SK-MEL-5 (cell line): ENCODE measurements around the gene MTMR8. TPM values are rescaled to one million over a fixed set of nuclear protein-coding genes. Genes with fewer than 3 reads are reported as not detected.

Source experiments
- DNase-seq: peaks from one replicate; pipeline ENCODE4 v3.0.0-alpha.2; 2016; ENCODE audit warnings: low read depth, low spot score
- in situ Hi-C: cut with HindIII; loops from 2 replicates; pipeline ENCODE4 v1.10.0; 2016; ENCODE audit warnings: low sequenced_read_pairs, high pct_unique_total_duplicates, low pct_unique_long_range_greater_than_20kb
- total RNA-seq: library from RNA; depleted of rRNA; stranded (reverse); fragments of >200 nt; shearing (Covaris generic); gene quantifications from 2 replicates; pipeline ENCODE4 v1.2.3, GENCODE V29; 2014; rRNA removed

Gene MTMR8
- total RNA-seq, 1 experiment from 2014 or later, result 1.6 TPM

DNA sequence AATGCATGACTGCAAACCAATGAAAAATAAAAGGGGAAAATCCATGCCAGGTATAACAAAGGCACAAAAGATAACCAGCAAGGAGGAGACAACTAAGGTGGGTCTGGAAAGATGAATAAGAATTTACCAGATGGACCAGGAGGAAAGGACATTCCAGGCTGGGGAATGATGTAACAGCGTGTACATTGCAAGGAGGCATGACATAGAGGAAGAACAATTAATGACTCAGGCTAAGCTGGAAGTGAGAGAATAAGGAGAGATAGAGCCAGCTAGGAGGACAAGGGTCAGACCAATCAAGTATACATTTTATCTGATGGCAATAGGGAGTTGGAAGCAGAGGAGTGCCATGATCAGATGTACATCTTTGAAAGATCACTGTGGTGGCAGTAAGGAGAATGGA lies 57.0 kb downstream of the MTMR8 start:
- DNase-seq, result no peak
- in situ Hi-C loops, result no loop called here

DNA sequence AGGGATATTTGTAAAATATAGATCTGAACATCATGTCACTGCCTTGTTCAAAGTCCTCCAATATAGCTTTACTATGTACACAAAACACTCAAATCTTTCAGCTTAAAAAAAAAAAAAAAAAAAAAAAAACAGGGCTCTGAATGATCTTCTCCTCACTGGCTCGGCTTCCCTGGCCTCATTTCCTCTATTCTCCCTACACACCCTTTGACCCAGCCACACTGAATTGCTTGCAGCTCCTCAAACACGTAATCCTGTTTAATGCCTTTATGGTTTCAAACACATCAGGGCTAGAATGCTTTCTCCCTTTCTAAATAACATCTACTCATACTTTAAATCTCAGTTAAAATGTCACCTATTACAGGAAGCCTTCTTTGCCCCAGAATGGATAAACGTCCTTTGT lies 60.8 kb downstream of the MTMR8 start:
- in situ Hi-C loops, result no loop called here
- no peak for DNase-seq

DNA sequence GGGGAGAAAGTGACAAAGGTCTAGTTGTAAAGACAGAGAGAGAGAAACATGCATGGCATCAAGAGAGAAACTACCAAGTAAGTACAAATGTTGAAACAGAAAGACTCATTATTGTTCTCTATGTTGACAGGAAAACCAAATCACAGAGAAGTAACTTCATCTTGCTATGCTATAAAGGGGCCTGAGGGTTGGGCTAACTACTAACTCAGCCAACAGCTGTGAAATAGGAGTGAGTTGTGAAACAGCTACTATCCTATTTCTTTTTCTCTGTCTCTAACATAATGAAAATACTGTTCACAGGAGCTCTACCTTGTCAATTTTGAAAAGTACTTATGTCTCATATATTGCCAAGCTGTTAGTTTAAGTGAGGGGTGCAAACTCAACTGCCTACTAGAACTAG lies 65.0 kb downstream of the MTMR8 start:
- no peak for DNase-seq

DNA sequence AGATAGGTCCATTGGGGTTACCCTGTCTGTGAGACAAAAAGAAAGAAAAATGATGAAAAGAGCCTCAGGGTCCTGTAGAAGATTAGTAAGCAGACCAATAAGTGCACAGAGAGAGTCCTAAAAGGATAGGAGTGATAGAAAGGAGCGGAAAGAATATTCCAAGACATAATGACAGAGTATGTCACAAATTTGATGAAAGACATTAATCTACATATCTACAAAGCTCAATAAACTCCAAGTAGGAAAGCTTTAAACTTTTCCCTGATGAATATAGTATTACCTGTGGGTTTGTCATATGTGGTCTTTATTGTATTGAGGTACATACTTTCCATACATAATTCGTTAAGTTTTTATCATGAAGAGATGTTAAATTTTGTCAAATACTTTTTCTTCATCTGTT lies 73.7 kb downstream of the MTMR8 start:
- in situ Hi-C loops, result no loop called here
- no peak for DNase-seq

More for the DNA sequence above, 65.0 kb downstream of the MTMR8 start:
- in situ Hi-C loops, result no loop called here

DNA sequence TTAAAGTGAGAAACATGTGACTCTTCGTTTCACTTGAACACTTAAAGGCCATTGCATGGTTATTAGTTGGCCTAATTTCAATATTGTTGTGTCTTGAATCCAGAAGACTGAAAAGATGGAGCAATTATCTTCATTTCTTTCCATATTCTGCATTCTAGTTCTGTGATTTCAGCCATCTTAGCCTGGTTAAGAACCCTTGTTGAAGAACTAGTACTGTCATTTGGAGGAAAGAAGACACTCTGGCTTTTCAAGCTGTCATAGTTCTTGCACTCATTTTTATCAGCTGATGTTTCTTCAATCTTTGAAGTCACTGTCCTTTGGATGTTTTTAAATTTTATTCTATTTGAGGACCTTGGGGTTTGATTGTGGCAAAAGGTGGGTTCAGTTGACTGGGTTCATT lies 81.6 kb downstream of the MTMR8 start:
- in situ Hi-C loops, result no loop called here
- DNase-seq, result no peak

DNA sequence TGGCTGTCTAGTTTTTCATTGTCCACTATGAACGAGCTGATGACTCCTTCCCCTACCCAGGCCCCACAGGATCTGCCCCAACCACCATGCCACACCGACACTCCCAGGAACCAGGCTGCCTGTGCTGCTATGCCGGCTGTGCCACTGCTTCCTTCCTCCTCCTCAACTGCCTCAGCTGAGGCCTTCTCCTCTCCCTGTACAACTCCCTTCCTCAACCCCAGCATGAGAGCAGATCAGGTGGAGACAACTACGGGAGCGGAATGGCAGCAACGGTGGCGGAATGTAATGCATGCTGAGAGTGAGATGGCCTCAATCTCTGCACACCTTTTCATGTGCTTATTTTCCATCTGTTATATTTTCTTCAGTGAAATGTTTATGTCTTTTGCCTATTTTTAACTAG lies 88.5 kb downstream of the MTMR8 start:
- in situ Hi-C loops, result no loop called here
- no peak for DNase-seq

DNA sequence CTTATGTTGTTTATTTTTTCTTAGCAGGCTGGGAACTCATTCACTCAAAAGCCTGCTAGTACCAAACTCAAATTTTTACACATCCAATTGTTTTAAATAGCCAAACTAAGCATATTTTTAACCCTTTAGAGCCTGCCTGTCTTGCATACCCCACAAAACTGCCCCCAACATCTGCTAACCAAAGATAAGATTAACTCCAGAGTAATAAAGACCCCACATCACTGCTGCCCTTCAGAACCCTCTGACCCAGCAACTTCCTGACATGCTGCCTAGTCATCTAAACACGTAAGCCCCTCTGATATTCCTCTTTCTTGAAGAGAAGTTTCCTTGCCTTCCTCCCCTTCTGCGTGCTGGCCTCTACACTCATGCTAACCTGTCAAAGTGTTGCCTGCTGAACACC lies 104.1 kb downstream of the MTMR8 start:
- DNase-seq, result no peak
- in situ Hi-C loops, result no loop called here

DNA sequence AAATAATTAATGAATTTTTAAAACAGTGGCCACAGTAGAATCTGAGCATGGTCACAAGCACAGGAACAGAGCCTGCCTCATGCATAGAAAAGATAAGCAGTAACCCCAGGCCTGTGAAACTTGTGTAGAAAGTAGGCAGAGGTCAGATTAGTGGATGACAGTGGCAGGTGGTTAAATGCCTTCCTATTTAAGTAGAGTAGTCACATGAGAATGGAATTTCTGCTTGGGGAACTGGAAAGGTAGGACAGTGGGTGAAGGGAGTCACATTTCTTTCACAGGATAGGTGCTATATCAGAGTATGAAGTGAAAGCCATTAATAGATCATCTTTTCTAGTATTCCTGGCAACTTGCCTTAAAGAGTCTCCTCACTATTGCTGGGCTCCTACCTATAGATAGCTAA lies 130.0 kb downstream of the MTMR8 start:
- in situ Hi-C loops, result no loop called here
- DNase-seq, result no peak

DNA sequence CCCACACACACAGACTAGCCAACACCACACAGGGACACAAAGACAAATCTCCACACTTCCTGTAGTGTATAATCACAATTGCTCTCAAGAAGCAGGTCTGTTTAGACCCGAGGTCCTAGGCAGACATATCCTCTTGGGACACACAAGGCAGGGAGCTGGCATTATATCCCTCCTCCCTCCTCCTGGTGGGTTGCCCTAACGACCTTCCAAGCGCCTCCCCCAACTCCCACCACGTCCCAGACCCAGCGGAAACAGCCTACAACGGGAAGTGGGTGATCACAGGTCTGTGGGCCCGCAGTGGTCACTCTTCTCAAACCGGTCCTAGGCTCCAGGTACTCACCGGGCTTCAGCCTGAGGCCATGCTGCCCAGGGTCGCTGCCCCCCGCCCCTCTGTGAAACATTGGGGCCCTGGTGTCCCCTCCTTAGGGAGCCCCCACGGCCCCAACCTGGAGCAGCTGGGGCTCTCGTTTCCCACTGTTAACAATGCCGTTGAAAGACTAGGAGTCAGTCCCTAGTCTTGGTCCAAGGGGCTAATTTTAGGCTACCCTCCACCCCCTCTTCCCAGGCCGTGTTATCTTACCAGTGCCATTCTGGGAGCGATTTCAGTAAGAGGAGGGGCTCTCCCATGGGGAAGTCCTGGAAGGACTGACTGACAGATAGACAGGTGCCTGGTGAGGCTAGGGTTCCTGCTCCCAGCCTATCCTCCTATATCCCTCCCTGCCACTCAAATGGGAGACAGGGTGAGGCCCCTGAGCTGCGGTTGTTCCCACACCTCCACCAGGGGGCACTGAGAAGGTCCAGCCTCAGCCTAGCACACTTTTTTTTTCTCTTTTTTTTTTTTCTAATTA lies 164.9 kb downstream of the MTMR8 start, which contains the start of gene ASB12:
TSS of gene ASB12 (minus strand) at position 485 of the 848 bp plus-strand sequence. CDS start 4,957 bp downstream, outside the sequence.
- in situ Hi-C loops, result no loop called here
- no peak for DNase-seq

DNA sequence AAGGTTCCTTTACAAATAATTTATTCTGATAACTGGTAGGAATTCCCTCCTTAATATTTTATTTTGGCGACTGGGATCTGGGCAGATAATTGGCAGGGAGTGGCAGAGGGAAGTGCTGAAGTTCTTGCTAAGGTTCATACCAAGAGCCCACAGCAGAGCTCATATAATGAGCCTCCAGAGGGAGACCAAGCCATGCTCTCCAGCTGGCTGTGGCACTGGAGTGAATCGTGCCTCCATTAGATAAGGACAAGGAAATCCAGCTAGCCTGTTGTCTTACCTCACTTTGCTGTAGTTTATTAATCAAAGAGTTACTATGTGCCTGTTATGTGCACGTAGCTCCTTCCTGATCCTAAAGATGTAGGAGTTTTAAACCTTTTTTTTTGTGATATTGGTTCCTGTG lies 166.1 kb downstream of the MTMR8 start:
- in situ Hi-C loops, result no loop called here
- DNase-seq, result no peak

Other genes starting within 250 kb of the MTMR8 start
- gene AMER1, start 189.7 kb downstream of the MTMR8 start, total RNA-seq, result 1.6 and 1.8 TPM in 2 replicates
- not detected in 2 replicates for gene ASB12, start 164.8 kb downstream of the MTMR8 start, total RNA-seq